SK-N-SH (cell line): ENCODE measurements around the gene GABRA5. TPM values are rescaled to one million over a fixed set of nuclear protein-coding genes. Genes with fewer than 3 reads are reported as not detected.

Experiments
- CTCF ChIA-PET: fragments of 300-600, 350-600 bp; formaldehyde crosslinking; extraction: SDS; loops from one replicate; lab custom pipeline; 2021; lab: Yijun Ruan, JAX
- POLR2A ChIA-PET: fragments of 350-600 bp; sonication (Branson Sonifier 250); formaldehyde crosslinking; extraction: SDS; loops from one replicate; lab custom pipeline; 2020; ENCODE audit warnings: antibody characterized with exemption, inconsistent platforms; lab: Yijun Ruan, JAX
- DNase-seq: peaks from one replicate; pipeline ENCODE4 v3.0.0; 2012
- H2AFZ ChIP-seq: fragments of 200-600 bp; sonication (generic); 2 replicates; pipeline ENCODE4 v1.8.1; 2016; ENCODE audit warnings: antibody characterized with exemption, mild to moderate bottlenecking, low read depth
- H3F3A ChIP-seq: fragments of 200-600 bp; sonication (generic); replicated peaks from 2 replicates; pipeline ENCODE3; 2016; ENCODE audit warnings: antibody characterized with exemption, mild to moderate bottlenecking; ENCODE audit not compliant: insufficient read depth
- H3K27ac ChIP-seq, 2 experiments: fragments of 200-500 bp in 1 of 2; fragments of 200-600 bp in 1 of 2; sonication (Bioruptor generic) in 1 of 2; sonication (generic), shearing (Covaris generic) in 1 of 2; 2 replicates each; pipeline versions ENCODE4 v1.5.1 to v1.6.1; 2014 to 2016; ENCODE audit warnings: low read depth in 2 of 2, inconsistent platforms in 1 of 2, low read length in 1 of 2, mild to moderate bottlenecking in 1 of 2, mixed read lengths in 1 of 2
- H3K27me3 ChIP-seq: fragments of 200-600 bp; sonication (generic), shearing (Covaris generic); 2 replicates; pipeline ENCODE4 v1.6.1; 2016; ENCODE audit warnings: mixed run types; ENCODE audit not compliant: insufficient read depth
- H3K36me3 ChIP-seq, 2 experiments: fragments of 200-500 bp in 1 of 2; fragments of 200-600 bp in 1 of 2; sonication (Bioruptor generic) in 1 of 2; sonication (generic) in 1 of 2; replicated peaks in 1 of 2; 2 replicates each; pipeline versions ENCODE3 to v1.5.1; 2014 to 2016; ENCODE audit warnings: low read length in 1 of 2, mild to moderate bottlenecking in 1 of 2; ENCODE audit not compliant: insufficient read depth in 2 of 2, control insufficient read depth in 1 of 2
- H3K4me1 ChIP-seq, 2 experiments: fragments of 200-500 bp in 1 of 2; fragments of 200-600 bp in 1 of 2; sonication (Bioruptor generic) in 1 of 2; sonication (generic), shearing (Covaris generic) in 1 of 2; 2 replicates each; pipeline versions ENCODE4 v1.5.1 to v1.6.1; 2014 to 2016; ENCODE audit warnings: low read depth in 1 of 2, low read length in 1 of 2, mixed run types in 1 of 2; ENCODE audit not compliant: insufficient read depth in 2 of 2, control insufficient read depth in 1 of 2
- H3K4me2 ChIP-seq: fragments of 200-600 bp; sonication (generic), shearing (Covaris generic); 2 replicates; pipeline ENCODE4 v1.6.1; 2017; ENCODE audit warnings: mixed run types
- H3K4me3 ChIP-seq, 2 experiments: fragments of 200-500 bp in 1 of 2; fragments of 200-600 bp in 1 of 2; sonication (Bioruptor generic) in 1 of 2; sonication (generic), shearing (Covaris generic) in 1 of 2; 2 replicates each; pipeline versions ENCODE4 v1.5.1 to v1.8.1; 2014 to 2016; ENCODE audit warnings: low read depth in 2 of 2, inconsistent platforms in 1 of 2, low read length in 1 of 2, mild to moderate bottlenecking in 1 of 2, mixed read lengths in 1 of 2, moderate library complexity in 1 of 2
- H3K79me2 ChIP-seq: fragments of 200-600 bp; sonication (generic); 2 replicates; pipeline ENCODE4 v1.8.1; 2017; ENCODE audit warnings: mild to moderate bottlenecking; ENCODE audit not compliant: insufficient read depth
- H3K9ac ChIP-seq: fragments of 200-600 bp; sonication (generic); 2 replicates; pipeline ENCODE4 v1.6.1; 2017; ENCODE audit warnings: mixed run types
- H3K9me2 ChIP-seq: fragments of 200-600 bp; sonication (generic); 2 replicates; pipeline ENCODE4 v1.6.1; 2017; ENCODE audit warnings: mixed run types
- H3K9me3 ChIP-seq: fragments of 200-600 bp; sonication (generic); 2 replicates; pipeline ENCODE4 v1.6.1; 2017; ENCODE audit warnings: mixed run types, mild to moderate bottlenecking, moderate library complexity
- H4K20me1 ChIP-seq: fragments of 200-600 bp; sonication (generic); 2 replicates; pipeline ENCODE4 v1.6.1; 2017; ENCODE audit warnings: mild to moderate bottlenecking, mixed run types; ENCODE audit not compliant: insufficient read depth
- ELF1 ChIP-seq: IDR thresholded peaks from 2 replicates; pipeline ENCODE4 v1.4.0; 2012
- FOSL2 ChIP-seq: IDR thresholded peaks from 2 replicates; pipeline ENCODE4 v1.4.0; 2012; ENCODE audit warnings: low read depth, mild to moderate bottlenecking, moderate library complexity, borderline replicate concordance
- FOXM1 ChIP-seq: IDR thresholded peaks from 2 replicates; pipeline ENCODE4 v1.4.0; 2012; ENCODE audit warnings: low read depth, mild to moderate bottlenecking
- GABPA ChIP-seq: IDR thresholded peaks from 2 replicates; pipeline ENCODE4 v1.4.0; 2012; ENCODE audit warnings: low read depth, mild to moderate bottlenecking
- GATA2 ChIP-seq: sonication (generic); formaldehyde crosslinking; IDR thresholded peaks from 2 replicates; pipeline ENCODE4 v1.5.0; 2020; ENCODE audit warnings: mild to moderate bottlenecking, missing genetic modification reagents
- MEF2A ChIP-seq: IDR thresholded peaks from 2 replicates; pipeline ENCODE4 v1.4.0; 2012; ENCODE audit warnings: low read depth, borderline replicate concordance
- NFIC ChIP-seq: IDR thresholded peaks from 2 replicates; pipeline ENCODE4 v1.4.0; 2012; ENCODE audit warnings: borderline replicate concordance
- POLR2AphosphoS5 ChIP-seq: IDR thresholded peaks from 2 replicates; pipeline ENCODE4 v1.6.1; 2012; ENCODE audit warnings: low read depth, low read length
- RAD21 ChIP-seq: IDR thresholded peaks from 2 replicates; pipeline ENCODE4 v1.6.1; 2012; ENCODE audit warnings: mild to moderate bottlenecking, low read length
- RCOR1 ChIP-seq: fragments of 150-350 bp; IDR thresholded peaks from 2 replicates; pipeline ENCODE4 v1.6.1; 2017; ENCODE audit warnings: antibody characterized with exemption, low read length
- RXRA ChIP-seq: IDR thresholded peaks from 2 replicates; pipeline ENCODE4 v1.4.0; 2012; ENCODE audit warnings: low read depth, mild to moderate bottlenecking, borderline replicate concordance
- WGBS: methylation state at CpG from one replicate; pipeline ENCODE4 v1.1.6; 2017; ENCODE audit warnings: low lambda C conversion rate; 5-methylcytosine and 5-hydroxymethylcytosine counted together
- polyA plus RNA-seq, 3 experiments: library from polyadenylated mRNA; depleted of rRNA; stranded (reverse); fragments of >200 nt; gene quantifications; 2 replicates each; pipeline ENCODE4 v1.2.3, GENCODE V29; 2012
- TF ChIP-seq, protein P1 (sequence below): fragments of 150-350 bp; IDR thresholded peaks from 2 replicates; pipeline ENCODE4 v1.6.1; 2016; ENCODE audit warnings: mild to moderate bottlenecking, low read depth, low read length
- TF ChIP-seq, protein P2 (sequence below): fragments of 150-350 bp; IDR thresholded peaks from 2 replicates; pipeline ENCODE4 v1.6.1; 2017; ENCODE audit warnings: antibody characterized with exemption, low read length, low read depth, borderline replicate concordance
- TF ChIP-seq, protein P3 (sequence below): IDR thresholded peaks from 2 replicates; pipeline ENCODE4; 2012

The GABRA5 gene
- polyA plus RNA-seq, 1 of the 3 experiments (the other 2 are of a cell fraction) = not detected

DNA sequence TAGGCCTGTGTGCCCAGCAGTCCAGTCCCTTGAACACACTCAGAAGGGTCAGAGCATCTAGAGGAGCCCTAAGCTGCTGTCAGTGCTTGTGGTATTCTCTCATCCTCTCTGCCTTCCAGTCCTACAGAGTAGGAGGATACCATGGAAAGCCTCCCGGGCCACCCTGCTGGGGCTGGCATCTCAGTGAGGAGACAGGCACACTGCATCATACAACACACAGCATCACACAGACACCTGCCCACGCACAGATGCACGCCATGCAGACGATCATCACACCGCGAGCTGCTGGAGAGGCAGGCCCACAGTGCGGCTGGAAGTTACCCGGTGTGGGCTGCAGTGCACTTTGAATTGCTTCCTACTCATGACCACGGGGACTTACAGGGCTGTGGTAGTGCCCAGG lies 15.2 kb downstream of the GABRA5 start:
- H3K27ac ChIP-seq = no peak overlapping the region
- no peaks in the 10 kb centered on the region for H3F3A ChIP-seq
- no peak overlapping the region for H2AFZ ChIP-seq
- H3K27me3 ChIP-seq = no peaks in the 10 kb centered on the region
- WGBS = 58% methylated on average over 3 of the region's 9 CpGs
- H3K9ac ChIP-seq = no peak overlapping the region
- H3K4me3 ChIP-seq = no peak overlapping the region
- TF ChIP-seq ELF1 = no peak
- no peak for TF ChIP-seq FOXM1
- TF ChIP-seq GATA2 (CRISPR knock-in tag) = no peak
- TF ChIP-seq MEF2A = no peak
- TF ChIP-seq, protein P1, sequence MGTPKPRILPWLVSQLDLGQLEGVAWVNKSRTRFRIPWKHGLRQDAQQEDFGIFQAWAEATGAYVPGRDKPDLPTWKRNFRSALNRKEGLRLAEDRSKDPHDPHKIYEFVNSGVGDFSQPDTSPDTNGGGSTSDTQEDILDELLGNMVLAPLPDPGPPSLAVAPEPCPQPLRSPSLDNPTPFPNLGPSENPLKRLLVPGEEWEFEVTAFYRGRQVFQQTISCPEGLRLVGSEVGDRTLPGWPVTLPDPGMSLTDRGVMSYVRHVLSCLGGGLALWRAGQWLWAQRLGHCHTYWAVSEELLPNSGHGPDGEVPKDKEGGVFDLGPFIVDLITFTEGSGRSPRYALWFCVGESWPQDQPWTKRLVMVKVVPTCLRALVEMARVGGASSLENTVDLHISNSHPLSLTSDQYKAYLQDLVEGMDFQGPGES = no peak
- DNase-seq = no peak
- H4K20me1 ChIP-seq = no peaks in the 10 kb centered on the region
- no peaks in the 10 kb centered on the region for H3K79me2 ChIP-seq
- CTCF ChIA-PET = interaction anchor here (1.0 to 1.2 kb wide), 2 partner anchors 9 to 136 kb away, joined by 4 read pairs; no protein-coding TSS in a partner anchor
- no peaks in the 10 kb centered on the region for H3K4me1 ChIP-seq
- H3K9me3 ChIP-seq = no peaks in the 10 kb centered on the region
- POLR2A ChIA-PET = no interaction called here
- no peaks in the 10 kb centered on the region for H3K36me3 ChIP-seq
- no peak overlapping the region for H3K4me2 ChIP-seq
- no peaks in the 10 kb centered on the region for H3K9me2 ChIP-seq

DNA sequence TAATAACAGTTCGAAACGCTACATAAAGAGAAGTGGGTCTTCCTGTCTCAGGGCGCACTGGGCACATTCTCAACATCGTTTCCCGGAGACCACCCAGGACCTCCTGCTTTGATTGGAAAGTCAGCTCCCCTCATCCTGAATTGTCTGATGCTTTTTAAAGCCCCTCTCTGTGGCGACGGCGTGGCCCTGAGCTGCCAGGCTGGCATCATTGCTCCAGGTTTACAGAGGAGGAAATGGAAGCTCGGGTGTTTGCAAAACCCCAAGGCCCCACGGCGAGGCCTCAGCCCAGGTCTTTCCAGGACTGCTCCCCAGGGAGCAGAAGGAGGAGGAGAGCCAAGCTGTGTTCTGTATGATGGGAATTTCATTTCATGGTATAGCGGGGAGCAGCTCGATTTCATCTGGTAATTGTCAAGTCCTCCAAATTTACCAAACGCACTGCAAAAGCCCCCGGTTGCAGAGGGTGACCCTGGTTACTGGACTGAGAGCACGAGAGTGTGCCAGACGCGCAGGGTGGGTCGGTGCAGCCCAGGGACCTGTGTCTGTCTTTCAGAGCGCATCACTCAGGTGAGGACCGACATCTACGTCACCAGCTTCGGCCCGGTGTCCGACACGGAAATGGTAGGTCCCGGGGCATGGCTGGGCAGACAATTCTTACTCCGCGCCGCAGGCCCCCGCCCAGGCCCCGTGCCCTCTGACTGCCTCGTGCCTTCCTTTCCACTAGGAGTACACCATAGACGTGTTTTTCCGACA lies 15.9 kb downstream of the GABRA5 start:
- TF ChIP-seq, protein P2, sequence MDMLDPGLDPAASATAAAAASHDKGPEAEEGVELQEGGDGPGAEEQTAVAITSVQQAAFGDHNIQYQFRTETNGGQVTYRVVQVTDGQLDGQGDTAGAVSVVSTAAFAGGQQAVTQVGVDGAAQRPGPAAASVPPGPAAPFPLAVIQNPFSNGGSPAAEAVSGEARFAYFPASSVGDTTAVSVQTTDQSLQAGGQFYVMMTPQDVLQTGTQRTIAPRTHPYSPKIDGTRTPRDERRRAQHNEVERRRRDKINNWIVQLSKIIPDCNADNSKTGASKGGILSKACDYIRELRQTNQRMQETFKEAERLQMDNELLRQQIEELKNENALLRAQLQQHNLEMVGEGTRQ = no peak
- TF ChIP-seq, protein P3, sequence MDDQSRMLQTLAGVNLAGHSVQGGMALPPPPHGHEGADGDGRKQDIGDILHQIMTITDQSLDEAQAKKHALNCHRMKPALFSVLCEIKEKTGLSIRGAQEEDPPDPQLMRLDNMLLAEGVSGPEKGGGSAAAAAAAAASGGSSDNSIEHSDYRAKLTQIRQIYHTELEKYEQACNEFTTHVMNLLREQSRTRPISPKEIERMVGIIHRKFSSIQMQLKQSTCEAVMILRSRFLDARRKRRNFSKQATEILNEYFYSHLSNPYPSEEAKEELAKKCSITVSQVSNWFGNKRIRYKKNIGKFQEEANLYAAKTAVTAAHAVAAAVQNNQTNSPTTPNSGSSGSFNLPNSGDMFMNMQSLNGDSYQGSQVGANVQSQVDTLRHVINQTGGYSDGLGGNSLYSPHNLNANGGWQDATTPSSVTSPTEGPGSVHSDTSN = no peak
- no peak for TF ChIP-seq GABPA
- TF ChIP-seq FOSL2 = no peak
- no peak for TF ChIP-seq RXRA
- no peak for TF ChIP-seq RAD21
- no peak for TF ChIP-seq RCOR1
- no peak for TF ChIP-seq POLR2AphosphoS5
- TF ChIP-seq NFIC = no peak
- Histone ChIP-seq H3K27me3 (no peaks in the 10 kb centered on the region), H3K9ac (no peak overlapping the region), H4K20me1 (no peaks in the 10 kb centered on the region), H2AFZ (no peak overlapping the region), H3K79me2 (no peaks in the 10 kb centered on the region), H3K4me3 (no peak overlapping the region), H3K9me2 (no peaks in the 10 kb centered on the region), H3K4me2 (no peak overlapping the region), H3K9me3 (no peaks in the 10 kb centered on the region), H3F3A (no peaks in the 10 kb centered on the region), H3K4me1 (no peaks in the 10 kb centered on the region), H3K27ac (no peak overlapping the region), H3K36me3 (no peaks in the 10 kb centered on the region)
- ChIA-PET POLR2A (no interaction called here), CTCF (interaction anchor here (1.0 to 1.2 kb wide), 2 partner anchors 9 to 135 kb away, joined by 4 read pairs; no protein-coding TSS in a partner anchor)
- no peak for DNase-seq
- WGBS = 75% methylated on average over 32 of the region's 35 CpGs
